ENCODE results near the gene FYTTD1. TPM values are rescaled to one million over a fixed set of nuclear protein-coding genes. Genes with fewer than 3 reads are reported as not detected.

FYTTD1 gene
- total RNA-seq (2014; rRNA removed; shearing (Covaris generic)) (47.6 and 63.8 TPM in 2 replicates), total RNA-seq (2022) (49.2 and 57.8 TPM in 2 replicates), Bru-seq, nascent RNA (percentile 74 among the genes with signal in this experiment), BruChase-seq, experiment 1, labeled RNA remaining after a 6-hour chase (percentile 95 among the genes with signal in this experiment), BruChase-seq, experiment 2, labeled RNA remaining after a 2-hour chase (percentile 88 among the genes with signal in this experiment)
- long read RNA-seq, full-length matches to known transcripts, result 160 of 185 reads
- long read RNA-seq, partial matches to known transcripts, result 4 of 185 reads
- long read RNA-seq, other reads (novel, unspliced or antisense), result 21 of 185 reads

GRCh38 chr3:197749601-197750395 lies at the start of gene FYTTD1:
TSS of gene FYTTD1 (plus strand) at chr3:197749883. CDS start at chr3:197749972, 89 bp downstream.
- H4K20me1 ChIP-seq (ENCODE audit: insufficient read depth, low read length), result peaks cover 26% of the 10 kb centered on the region
- H3K36me3 ChIP-seq (ENCODE audit: insufficient read depth, low read length), result no peaks in the 10 kb centered on the region
- peak within 1 kb of the TSS; percentile 84 for H2AFZ ChIP-seq (ENCODE audit: low read length)
- H3K27ac ChIP-seq (ENCODE audit: low read depth, low read length, poor library complexity, severe bottlenecking), result peak within 1 kb of the TSS; percentile 76
- H3K9me2 ChIP-seq (ENCODE audit: insufficient read depth, low read length), result no peaks in the 10 kb centered on the region
- H3K4me2 ChIP-seq (ENCODE audit: low read length), result peak within 1 kb of the TSS; percentile 86
- peaks cover 43% of the 10 kb centered on the region for H3K79me2 ChIP-seq (ENCODE audit: insufficient read depth, low read depth, low read length)
- no peaks in the 10 kb centered on the region for H3K9me3 ChIP-seq (ENCODE audit: low read length)
- TF ChIP-seq EZH2phosphoT487 (IDR thresholded peaks at IDR 0.05; ENCODE audit: borderline replicate concordance, low read depth, low read length), result no peak
- peak; percentile 65 for TF ChIP-seq CTCF (conservative IDR thresholded peaks at IDR 0.05; ENCODE audit: low read length)
- peak within 1 kb of the TSS; percentile 89 for H3K4me3 ChIP-seq (ENCODE audit: low read depth, low read length, poor library complexity, severe bottlenecking)
- CTCF ChIA-PET (ENCODE audit: unreplicated experiment), result interaction anchor here (0.7 kb wide), 1 partner anchor 39 kb away, joined by 3 read pairs; no protein-coding TSS in a partner anchor
- peaks cover 41% of the 10 kb centered on the region for H3K4me1 ChIP-seq (ENCODE audit: insufficient read depth, low read length, poor library complexity, severe bottlenecking)
- POLR2A ChIA-PET, result interaction anchor here (0.6 to 1.4 kb wide), 8 partner anchors 12 to 243 kb away, joined by 3 to 6 read pairs (median 4); no protein-coding TSS in a partner anchor
- peak; percentile 94 for DNase-seq (ENCODE audit: low spot score)
- intact Hi-C loops (cut with micrococcal nuclease; ENCODE audit: unreplicated experiment), result loop anchor here (1.0 to 2.0 kb wide), 3 partner anchors 12 to 41 kb away; partner anchors contain the start of gene LRCH3
- no TSS peak for BruUV-seq (replicated peaks)

- TSS peak; percentile 22 for BruUV-seq (replicated peaks)
- H3K9me3 ChIP-seq (ENCODE audit: low read length), result no peaks in the 10 kb centered on the region
- no peaks in the 10 kb centered on the region for H3K79me2 ChIP-seq (ENCODE audit: insufficient read depth, low read depth, low read length)
- TF ChIP-seq CTCF (conservative IDR thresholded peaks at IDR 0.05; ENCODE audit: low read length), result no peak
- TF ChIP-seq EZH2phosphoT487 (IDR thresholded peaks at IDR 0.05; ENCODE audit: borderline replicate concordance, low read depth, low read length), result no peak
- no peak for DNase-seq (ENCODE audit: low spot score)
- peaks cover 96% of the 10 kb centered on the region for H3K36me3 ChIP-seq (ENCODE audit: insufficient read depth, low read length)
- no peak overlapping the region for H2AFZ ChIP-seq (ENCODE audit: low read length)
- no peaks in the 10 kb centered on the region for H3K4me1 ChIP-seq (ENCODE audit: insufficient read depth, low read length, poor library complexity, severe bottlenecking)
- intact Hi-C loops (cut with micrococcal nuclease; ENCODE audit: unreplicated experiment), result no loop called here
- no peaks in the 10 kb centered on the region for H4K20me1 ChIP-seq (ENCODE audit: insufficient read depth, low read length)
- H3K27ac ChIP-seq (ENCODE audit: low read depth, low read length, poor library complexity, severe bottlenecking), result no peak overlapping the region
- ChIA-PET CTCF (ENCODE audit: unreplicated experiment) (no interaction called here), POLR2A (no interaction called here)
- no peaks in the 10 kb centered on the region for H3K9me2 ChIP-seq (ENCODE audit: insufficient read depth, low read length)
- H3K4me3 ChIP-seq (ENCODE audit: low read depth, low read length, poor library complexity, severe bottlenecking), result no peak overlapping the region
- H3K4me2 ChIP-seq (ENCODE audit: low read length), result no peak overlapping the region
These were observed 49.6 kb upstream of the FYTTD1 start for GRCh38 chr3:197700095-197700494.
